Stimulated activated CD4-positive, alpha-beta T cell treated with anti-CD3 and anti-CD28 coated beads, Interleukin-4, amount 100 ng/mL, for 1 hour (primary cell): ENCODE data around the gene OXT.
"Not testable (repeated sequence)": the region's sequence is repeated elsewhere in the genome, so short reads cannot be mapped to it uniquely, and the experiment has no call there.

Source experiments
- DNase-seq: peaks from one replicate; pipeline ENCODE4 v3.0.0-alpha.2; 2020

OXT gene

GRCh38 chr20:3071610-3072529 is at the start of gene OXT:
TSS of gene OXT (plus strand) at chr20:3071620. CDS start at chr20:3071656, 36 bp downstream.
- DNase-seq = peak; percentile 77

GRCh38 chr20:3021777-3022176 is 49.6 kb upstream of the OXT start:
- no peak for DNase-seq

GRCh38 chr20:3022559-3023490 is 48.6 kb upstream of the OXT start:
- DNase-seq = not testable (repeated sequence)

GRCh38 chr20:3027987-3028386 is 43.4 kb upstream of the OXT start:
- no peak for DNase-seq

- no peak for DNase-seq
These were observed 39.8 kb upstream of the OXT start for GRCh38 chr20:3031524-3032147.

GRCh38 chr20:3032624-3033023 is 38.8 kb upstream of the OXT start:
- DNase-seq = no peak

- no peak for DNase-seq
These were observed 33.8 kb upstream of the OXT start for GRCh38 chr20:3037654-3038053.

- no peak for DNase-seq
These were observed 33.0 kb upstream of the OXT start for GRCh38 chr20:3038454-3038853.

GRCh38 chr20:3039426-3039825 is 32.0 kb upstream of the OXT start:
- no peak for DNase-seq

- no peak for DNase-seq
These were observed 31.3 kb upstream of the OXT start for GRCh38 chr20:3040086-3040485.

- no peak for DNase-seq
These were observed 29.5 kb upstream of the OXT start for GRCh38 chr20:3041854-3042409.

GRCh38 chr20:3042625-3043024 is 28.8 kb upstream of the OXT start:
- DNase-seq = no peak

- no peak for DNase-seq
These were observed 28.1 kb upstream of the OXT start, which contains the start of gene GNRH2 for GRCh38 chr20:3043322-3043721. TSS of gene GNRH2 (plus strand) at chr20:3043622. CDS start at chr20:3044415, 793 bp downstream.

GRCh38 chr20:3044336-3044965 is 27.0 kb upstream of the OXT start:
- DNase-seq = no peak

- no peak for DNase-seq
These were observed 26.2 kb upstream of the OXT start for GRCh38 chr20:3045042-3045815.

GRCh38 chr20:3045816-3046676 is 25.4 kb upstream of the OXT start, which contains the start of gene MRPS26:
TSS of gene MRPS26 (plus strand) at chr20:3046052. CDS start at chr20:3046069, 17 bp downstream.
- DNase-seq = peak; percentile 86

- DNase-seq = peak; percentile 11
These were observed 24.6 kb upstream of the OXT start for GRCh38 chr20:3046677-3047462.

GRCh38 chr20:3047486-3048419 is 23.7 kb upstream of the OXT start:
- DNase-seq = no peak
